Pancreas (tissue), 10 donors: Measurements from ENCODE around the gene PCF11. TPM values are rescaled to one million over a fixed set of nuclear protein-coding genes. Genes with fewer than 3 reads are reported as not detected.
"Not testable (repeated sequence)": the region's sequence is repeated elsewhere in the genome, so short reads cannot be mapped to it uniquely, and the experiment has no call there.

ENCODE experiments used
- ATAC-seq, 4 donors: fragments of 200-7000 bp; cut with Tn5 transposase; one replicate each; pipeline versions ENCODE4 v1.8.0 to v1.9.1; 2020; ENCODE audit warnings: mild to moderate bottlenecking in 4 of 4, moderate library complexity in 4 of 4
- DNase-seq, 6 donors: peaks; one replicate each; pipeline ENCODE4 v3.0.0-alpha.2; 2020
- FAIRE-seq: peaks from 2 replicates; lab custom pipeline; 2012; peaks lifted over from hg19 to GRCh38; lab: Jason Lieb, UNC
- H3K27ac ChIP-seq, 4 donors: fragments of 200-600 bp; sonication (generic); 1 replicate in 3 of 4; 2 replicates in 1 of 4; pipeline versions ENCODE4 v1.5.0 to v1.8.0; 2020
- H3K27me3 ChIP-seq, 4 donors: fragments of 200-600 bp; one replicate each; pipeline ENCODE4 v1.8.0; 2021
- H3K36me3 ChIP-seq, 3 donors: fragments of 200-600 bp; sonication (generic) in 1 of 3; one replicate each; pipeline versions ENCODE4 v1.5.0 to v1.8.0; 2020 to 2021
- H3K4me1 ChIP-seq, 3 donors: fragments of 200-600 bp; one replicate each; pipeline ENCODE4 v1.8.0; 2021
- H3K4me3 ChIP-seq, 4 donors: fragments of 200-600 bp; sonication (generic) in 2 of 4; one replicate each; pipeline versions ENCODE4 v1.5.0 to v1.8.0; 2020 to 2021
- H3K9me3 ChIP-seq, 4 donors: fragments of 200-600 bp; one replicate each; pipeline ENCODE4 v1.8.0; 2021
- WGBS, 2 donors: extraction: QIAGEN DNeasy Blood & Tissue Kit; methylation state at CpG; one replicate each; pipeline ENCODE4 v1.1.7; 2013; 5-methylcytosine and 5-hydroxymethylcytosine counted together
- intact Hi-C, 3 donors: fragments of 100-400 bp; cut with DNase I; formaldehyde crosslinking; loops; one replicate each; pipeline versions ENCODE4 v1.11.1 to v1.14.2; 2022
- polyA plus RNA-seq, 2 donors: library from polyadenylated mRNA; stranded (reverse); fragments of 200-250 nt; gene quantifications; one replicate each; pipeline ENCODE4 v1.2.3, GENCODE V29; 2013
- total RNA-seq, 6 donors: library from RNA; stranded (reverse); fragmentation: NEBNext Ultra II Directional in 4 of 6; extraction: Animal tissue kit (Norgen Biotek cat#: 25700) in 4 of 6; gene quantifications; one replicate each; pipeline versions ENCODE4 v1.2.1 to v1.2.4, GENCODE V29; 2021 to 2023
- TF ChIP-seq, protein P1 (sequence below), 4 donors: fragments of 200-600 bp; sonication (generic) in 3 of 4; IDR thresholded peaks; one replicate each; pipeline versions ENCODE4 v1.5.0 to v1.8.0; 2021; ENCODE audit warnings: antibody characterized with exemption in 4 of 4
- donor health status: healthy with polysubstance abuse.
- donor health status: DM: no; HTN: no; CAD: no; lungs with moderate emphysema.
- donor health status: DM: no; HTN: no; CAD: no.
- donor health status: control.
- donor health status: control.
- donor health status: Bipolar disorder and iron deficiency.
- donor health status: DM: yes; HTN: yes; CAD: no.
- donor health status: DM: no; HTN: no; CAD: no.
- donor health status: DM: no; HTN: no; CAD: no.
- donor health status: DM: yes; HTN: yes; CAD: no.

Gene PCF11
- total and polyA plus RNA-seq, 8 donors = 18.4 to 34.3 (median 25.6) TPM

DNA sequence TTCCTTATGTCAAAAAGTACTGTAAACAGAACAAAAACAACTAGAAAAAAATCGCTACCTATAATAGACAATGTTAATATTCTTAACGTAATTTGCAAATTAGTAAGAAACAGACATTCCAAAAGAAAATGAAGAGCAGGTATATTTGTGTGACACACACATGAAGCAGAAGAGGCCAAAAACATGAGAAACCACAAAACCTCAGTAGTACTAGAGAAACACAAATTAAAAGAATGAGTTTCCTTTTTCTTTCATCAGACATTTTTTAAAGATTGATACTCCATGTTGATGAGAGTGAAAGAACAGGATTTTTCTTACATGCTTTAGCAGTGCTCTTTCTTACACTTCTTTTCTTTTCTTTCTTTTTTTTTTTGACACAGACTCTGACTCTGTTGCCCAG, 34.2 kb upstream of the PCF11 start:
- no peak for DNase-seq
- intact Hi-C loops = no loop called here
- WGBS, 2 donors = 91% methylated on average over 2 of the region's 2 CpGs

DNA sequence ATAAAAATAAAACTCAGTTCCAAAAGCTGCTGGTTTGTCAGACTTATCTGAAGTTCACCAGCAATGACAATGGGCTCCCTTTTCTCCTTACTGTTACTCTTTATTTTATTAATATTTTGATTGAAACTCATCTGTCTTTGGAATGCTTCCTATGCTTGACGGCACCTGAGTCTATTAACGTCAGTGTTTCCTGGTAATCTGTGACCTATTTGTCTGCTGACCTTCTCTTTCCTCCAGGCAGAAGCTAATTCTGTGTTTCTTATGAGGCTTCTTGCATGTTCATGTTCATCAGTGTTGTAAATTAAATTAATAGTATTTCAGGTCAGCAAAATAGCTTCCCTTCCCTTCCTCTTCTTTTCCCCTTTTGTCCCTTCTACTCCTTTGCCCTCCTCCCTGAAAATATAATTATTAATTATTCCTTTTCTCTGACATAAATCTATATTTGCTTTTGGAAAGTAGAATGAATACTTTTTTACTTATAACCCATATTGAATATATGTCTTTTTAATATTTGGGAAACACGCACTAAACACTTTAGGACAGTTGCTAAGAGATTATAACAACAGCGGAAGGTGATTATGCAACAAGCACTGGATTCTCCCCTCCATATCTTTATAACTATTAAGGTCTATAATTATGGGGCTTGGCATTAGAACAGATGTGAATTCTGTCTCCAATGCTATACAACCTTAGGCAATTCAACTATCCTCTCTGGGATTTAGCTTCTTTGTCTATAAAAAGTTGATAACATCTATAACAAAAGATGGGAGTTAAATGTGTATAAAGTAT, 32.1 kb upstream of the PCF11 start:
- Histone ChIP-seq H3K4me1 (no peaks in the 10 kb centered on the region), H3K27me3 (no peaks in the 10 kb centered on the region), H3K4me3 (no peak overlapping the region), H3K9me3 (no peaks in the 10 kb centered on the region), H3K27ac (no peak overlapping the region), H3K36me3 (no peaks in the 10 kb centered on the region)
- DNase-seq (no peak), FAIRE-seq (no peak), ATAC-seq (peak in 3 of 4 donors; percentile 31 to 61 (median 40))
- WGBS, 2 donors = 51 to 52% methylated on average over 4 of the region's 4 CpGs
- intact Hi-C loops = no loop called here
- TF ChIP-seq, protein P1, sequence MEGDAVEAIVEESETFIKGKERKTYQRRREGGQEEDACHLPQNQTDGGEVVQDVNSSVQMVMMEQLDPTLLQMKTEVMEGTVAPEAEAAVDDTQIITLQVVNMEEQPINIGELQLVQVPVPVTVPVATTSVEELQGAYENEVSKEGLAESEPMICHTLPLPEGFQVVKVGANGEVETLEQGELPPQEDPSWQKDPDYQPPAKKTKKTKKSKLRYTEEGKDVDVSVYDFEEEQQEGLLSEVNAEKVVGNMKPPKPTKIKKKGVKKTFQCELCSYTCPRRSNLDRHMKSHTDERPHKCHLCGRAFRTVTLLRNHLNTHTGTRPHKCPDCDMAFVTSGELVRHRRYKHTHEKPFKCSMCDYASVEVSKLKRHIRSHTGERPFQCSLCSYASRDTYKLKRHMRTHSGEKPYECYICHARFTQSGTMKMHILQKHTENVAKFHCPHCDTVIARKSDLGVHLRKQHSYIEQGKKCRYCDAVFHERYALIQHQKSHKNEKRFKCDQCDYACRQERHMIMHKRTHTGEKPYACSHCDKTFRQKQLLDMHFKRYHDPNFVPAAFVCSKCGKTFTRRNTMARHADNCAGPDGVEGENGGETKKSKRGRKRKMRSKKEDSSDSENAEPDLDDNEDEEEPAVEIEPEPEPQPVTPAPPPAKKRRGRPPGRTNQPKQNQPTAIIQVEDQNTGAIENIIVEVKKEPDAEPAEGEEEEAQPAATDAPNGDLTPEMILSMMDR (IDR thresholded peaks at IDR 0.05) = no peak

More for the DNA sequence above, 34.2 kb upstream of the PCF11 start:
- no peak overlapping the region for H3K4me3 ChIP-seq
- FAIRE-seq (no peak), ATAC-seq (no peak)
- H3K4me1 ChIP-seq = no peaks in the 10 kb centered on the region
- TF ChIP-seq, protein P1 (IDR thresholded peaks at IDR 0.05) = no peak
- H3K36me3 ChIP-seq = no peaks in the 10 kb centered on the region
- no peaks in the 10 kb centered on the region for H3K9me3 ChIP-seq
- no peaks in the 10 kb centered on the region for H3K27me3 ChIP-seq
- no peak overlapping the region for H3K27ac ChIP-seq

DNA sequence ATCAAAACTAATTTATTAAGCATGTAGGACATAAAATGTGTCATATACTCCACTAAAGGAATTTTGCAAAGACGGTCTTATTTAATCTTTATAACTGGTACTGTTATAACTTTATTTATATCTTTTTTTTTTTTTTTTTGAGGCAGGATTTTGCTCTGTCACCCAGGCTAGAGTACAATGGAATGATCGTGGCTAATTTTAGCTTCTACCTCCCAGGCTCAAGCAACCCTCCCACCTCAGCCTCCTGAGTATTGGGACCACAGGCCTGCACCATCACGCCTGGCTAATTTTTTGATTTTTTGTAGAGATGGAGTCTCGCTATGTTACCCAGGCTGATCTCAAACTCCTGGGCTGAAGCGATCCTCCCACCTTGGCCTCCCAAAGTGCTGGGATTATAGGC, 31.4 kb upstream of the PCF11 start:
- WGBS, 2 donors = 89 to 93% methylated on average over 5 of the region's 5 CpGs
- no peak for FAIRE-seq

DNA sequence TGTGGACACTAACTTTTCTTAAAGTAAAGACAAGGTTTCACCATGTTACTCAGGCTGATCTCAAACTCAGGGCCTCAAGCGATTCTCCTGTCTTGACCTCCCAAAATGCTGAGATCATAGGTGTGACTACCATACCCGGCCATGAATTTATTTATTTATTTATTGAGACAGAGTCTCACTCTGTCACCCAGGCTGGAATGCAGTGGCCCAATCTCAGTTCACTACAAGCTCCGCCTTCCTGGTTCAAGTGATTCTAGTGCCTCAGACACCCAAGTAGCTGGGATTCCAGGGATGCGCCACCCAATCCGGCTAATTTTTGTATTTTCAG, 29.7 kb upstream of the PCF11 start:
- Histone ChIP-seq H3K27me3 (no peaks in the 10 kb centered on the region), H3K9me3 (no peaks in the 10 kb centered on the region), H3K36me3 (no peaks in the 10 kb centered on the region), H3K4me1 (no peaks in the 10 kb centered on the region), H3K27ac (no peak overlapping the region), H3K4me3 (no peak overlapping the region)
- intact Hi-C loops = no loop called here
- no peak for ATAC-seq
- FAIRE-seq = no peak
- 92 to 95% methylated on average over 5 of the region's 5 CpGs for WGBS, 2 donors
- TF ChIP-seq, protein P1 (IDR thresholded peaks at IDR 0.05) = no peak
- DNase-seq = no peak

More for the DNA sequence above, 31.4 kb upstream of the PCF11 start:
- Histone ChIP-seq H3K27ac (no peak overlapping the region), H3K4me1 (no peaks in the 10 kb centered on the region), H3K9me3 (no peaks in the 10 kb centered on the region), H3K4me3 (no peak overlapping the region), H3K27me3 (no peaks in the 10 kb centered on the region), H3K36me3 (no peaks in the 10 kb centered on the region)
- DNase-seq = no peak
- TF ChIP-seq, protein P1 (IDR thresholded peaks at IDR 0.05) = no peak
- intact Hi-C loops = no loop called here
- no peak for ATAC-seq

DNA sequence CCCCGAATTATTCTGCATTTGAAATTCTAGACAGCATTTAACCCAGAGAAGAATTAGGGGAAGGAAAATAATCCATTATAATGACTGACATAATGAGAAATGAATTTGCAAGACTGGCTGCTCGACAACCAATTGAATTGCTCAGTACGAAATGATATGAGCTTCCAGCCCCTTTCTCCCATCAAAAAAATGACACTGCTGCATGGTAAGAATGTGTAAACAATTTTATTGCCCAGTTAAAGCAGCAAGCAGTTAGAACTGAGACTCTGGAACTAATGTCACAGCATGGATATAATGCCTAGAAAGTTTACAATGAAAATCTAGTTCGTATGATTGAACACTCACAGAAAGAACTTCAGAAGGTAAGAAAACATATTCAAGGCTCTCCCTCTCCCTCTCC, 24.7 kb upstream of the PCF11 start:
- Histone ChIP-seq H3K9me3 (no peaks in the 10 kb centered on the region), H3K4me1 (no peaks in the 10 kb centered on the region), H3K36me3 (no peaks in the 10 kb centered on the region), H3K27me3 (no peaks in the 10 kb centered on the region), H3K27ac (no peak overlapping the region), H3K4me3 (no peak overlapping the region)
- intact Hi-C loops = no loop called here
- FAIRE-seq = no peak
- no peak for ATAC-seq
- WGBS, 2 donors = 56 to 72% methylated on average over 4 of the region's 4 CpGs
- no peak for DNase-seq
- TF ChIP-seq, protein P1 (IDR thresholded peaks at IDR 0.05) = no peak

DNA sequence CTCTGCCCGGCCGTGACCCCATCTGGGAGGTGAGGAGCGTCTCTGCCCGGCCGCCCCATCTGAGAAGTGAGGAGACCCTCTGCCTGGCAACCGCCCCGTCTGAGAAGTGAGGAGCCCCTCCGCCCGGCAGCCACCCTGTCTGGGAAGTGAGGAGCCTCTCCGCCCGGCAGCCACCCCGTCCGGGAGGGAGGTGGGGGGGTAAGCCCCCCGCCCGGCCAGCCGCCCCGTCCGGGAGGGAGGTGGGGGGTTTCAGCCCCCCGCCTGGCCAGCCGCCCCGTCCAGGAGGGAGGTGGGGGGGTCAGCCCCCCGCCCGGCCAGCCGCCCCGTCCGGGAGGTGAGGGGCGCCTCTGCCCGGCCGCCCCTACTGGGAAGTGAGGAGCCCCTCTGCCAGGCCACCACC, 23.7 kb upstream of the PCF11 start:
- intact Hi-C loops, H3K4me1 ChIP-seq, ATAC-seq, H3K4me3 ChIP-seq, H3K27me3 ChIP-seq, H3K9me3 ChIP-seq, FAIRE-seq, H3K36me3 ChIP-seq, H3K27ac ChIP-seq, DNase-seq: not testable (repeated sequence)
- WGBS, 2 donors = 92% methylated on average over 20 of the region's 29 CpGs; no CpG with 5 or more reads in 1 of the 2 donors
